ENCODE results near the gene MTMR1. TPM values are rescaled to one million over a fixed set of nuclear protein-coding genes. Genes with fewer than 3 reads are reported as not detected.

The MTMR1 gene
- total RNA-seq, 1 experiment from 2014 or later, result 15.6 TPM

- Mint-ChIP-seq H3K27me3 (ENCODE audit: low read depth) (no peaks in the 10 kb centered on the region), H3K36me3 (peaks cover 13% of the 10 kb centered on the region; the same call in 1 of the 2 replicates), H3K9me3 (no peaks in the 10 kb centered on the region), H3K4me3 (no peak overlapping the region), H3K4me1 (peaks cover 15% of the 10 kb centered on the region), H3K27ac (no peak overlapping the region)
- POLR2A ChIA-PET, result interaction anchor here (0.5 to 1.0 kb wide), 4 partner anchors 125 to 219 kb away, joined by 3 to 5 read pairs (median 4); partner anchors contain the start of gene HMGB3
- TF ChIP-seq CTCF (IDR thresholded peaks at IDR 0.05) (peak; percentile 82), CREB1 (CRISPR knock-in tag; IDR thresholded peaks at IDR 0.05) (no peak), IRF2 (CRISPR knock-in tag; IDR thresholded peaks at IDR 0.05; ENCODE audit: borderline replicate concordance, low read depth) (no peak), TEAD1 (CRISPR knock-in tag; IDR thresholded peaks at IDR 0.05) (no peak)
- ATAC-seq (peak; percentile 87), DNase-seq (ENCODE audit: low spot score) (peak; percentile 90)
- CTCF ChIA-PET, result interaction anchor here (0.5 to 2.5 kb wide), 53 partner anchors 9 to 942 kb away, joined by 3 to 90 read pairs (median 4); partner anchors contain the start of genes GPR50 and HMGB3
These were observed 79.2 kb downstream of the MTMR1 start for GRCh38 chrX:150772150-150772970.

DNA sequence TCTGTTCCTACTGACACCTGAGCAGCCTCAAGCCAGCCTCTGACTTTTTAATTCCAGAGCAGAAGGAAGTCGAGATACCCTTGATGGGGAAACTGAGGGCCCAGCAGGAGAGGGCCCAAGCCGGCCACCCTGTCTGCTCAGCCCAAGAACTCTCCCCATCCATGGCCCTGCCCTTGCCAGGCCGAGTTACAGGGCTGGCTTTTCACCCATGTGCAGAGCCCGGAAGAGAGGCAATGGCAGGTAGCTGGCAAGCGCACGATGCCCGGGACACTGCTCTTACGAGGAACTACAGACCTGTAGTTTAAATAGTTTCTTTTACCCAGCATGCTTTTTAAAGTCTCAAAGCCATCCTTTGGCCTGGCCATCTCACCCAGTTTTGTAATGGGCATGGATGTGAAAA lies 79.9 kb downstream of the MTMR1 start:
- H3K9me3 Mint-ChIP-seq, result no peaks in the 10 kb centered on the region
- H3K27ac Mint-ChIP-seq, result no peak overlapping the region
- H3K36me3 Mint-ChIP-seq, result peaks cover 13% of the 10 kb centered on the region; the same call in 1 of the 2 replicates
- TF ChIP-seq ATF1 (CRISPR knock-in tag; IDR thresholded peaks at IDR 0.05), result no peak
- no peak for TF ChIP-seq ZNF671 (CRISPR knock-in tag; IDR thresholded peaks at IDR 0.05)
- ChIA-PET CTCF (interaction anchor here (0.6 to 2.5 kb wide), 4 partner anchors 129 to 308 kb away, joined by 3 to 90 read pairs (median 5); partner anchors contain the start of gene HMGB3), POLR2A (no interaction called here)
- no peaks in the 10 kb centered on the region for H3K27me3 Mint-ChIP-seq (ENCODE audit: low read depth)
- DNase-seq (ENCODE audit: low spot score), result no peak
- peaks cover 22% of the 10 kb centered on the region for H3K4me1 Mint-ChIP-seq
- no peak overlapping the region for H3K4me3 Mint-ChIP-seq
- no peak for ATAC-seq

- CTCF ChIA-PET, result interaction anchor here (0.6 to 2.5 kb wide), 3 partner anchors 210 to 308 kb away, joined by 3 to 90 read pairs (median 3); partner anchors contain the start of gene HMGB3
These were observed 80.4 kb downstream of the MTMR1 start for GRCh38 chrX:150773634-150774033.

DNA sequence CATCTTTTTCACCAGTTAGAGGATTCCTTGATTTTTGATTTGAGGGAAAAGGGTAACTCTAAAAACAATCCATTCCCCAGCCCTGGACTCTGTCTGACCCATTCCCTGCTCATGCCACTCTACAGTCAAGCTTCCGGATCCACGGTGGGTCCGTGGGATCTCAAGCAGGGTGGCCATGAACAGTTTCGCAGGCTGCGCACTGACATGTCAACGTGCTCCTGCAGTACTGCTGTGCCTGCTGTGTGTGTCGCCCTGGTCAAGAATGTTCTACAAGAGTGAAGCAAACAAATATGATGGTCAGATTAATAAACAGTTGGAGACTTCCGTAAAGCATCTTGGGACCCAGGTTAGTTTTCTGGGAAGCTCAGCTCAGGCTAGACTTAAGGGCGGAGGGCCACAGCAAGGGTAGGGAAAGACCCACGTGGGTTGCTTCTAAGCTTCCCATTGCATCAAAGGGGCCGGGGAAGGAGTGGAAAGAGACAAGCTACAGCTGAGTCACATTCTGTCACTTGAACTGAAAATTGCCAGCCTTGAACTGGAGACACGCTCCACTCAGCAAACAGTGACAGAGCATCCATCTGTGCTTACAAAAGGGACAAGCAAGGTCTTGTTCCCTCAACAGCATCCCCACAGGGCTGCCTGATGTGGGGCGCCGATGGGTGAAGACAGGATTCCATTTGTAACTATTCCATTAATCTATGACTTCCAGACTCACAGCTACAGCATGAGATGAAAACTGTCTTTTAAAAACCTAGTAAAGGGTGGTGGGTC lies 81.8 kb downstream of the MTMR1 start:
- Mint-ChIP-seq H3K27me3 (ENCODE audit: low read depth) (no peaks in the 10 kb centered on the region), H3K36me3 (peaks cover 13% of the 10 kb centered on the region; the same call in 1 of the 2 replicates), H3K4me1 (peaks cover 35% of the 10 kb centered on the region), H3K27ac (no peak overlapping the region), H3K4me3 (no peak overlapping the region), H3K9me3 (no peaks in the 10 kb centered on the region)
- CTCF ChIA-PET, result interaction anchor here (2.2 kb wide), 1 partner anchor 8 kb away, joined by 5 read pairs; no protein-coding TSS in a partner anchor
- no peak for ATAC-seq
- POLR2A ChIA-PET, result interaction anchor here (0.6 kb wide), 1 partner anchor 303 kb away, joined by 4 read pairs; no protein-coding TSS in a partner anchor
- no peak for DNase-seq (ENCODE audit: low spot score)
- TF ChIP-seq ATF6 (CRISPR knock-in tag; IDR thresholded peaks at IDR 0.05), result no peak
- TF ChIP-seq CREB1 (CRISPR knock-in tag; IDR thresholded peaks at IDR 0.05), result no peak
- no peak for TF ChIP-seq GABPB1 (CRISPR knock-in tag; IDR thresholded peaks at IDR 0.05)
- TF ChIP-seq ZNF396 (CRISPR knock-in tag; IDR thresholded peaks at IDR 0.05; ENCODE audit: borderline replicate concordance), result no peak
- no peak for TF ChIP-seq ATF2 (CRISPR knock-in tag; IDR thresholded peaks at IDR 0.05; ENCODE audit: borderline replicate concordance, low read depth)
- TF ChIP-seq ZNF232 (CRISPR knock-in tag; IDR thresholded peaks at IDR 0.05), result no peak
- no peak for TF ChIP-seq GTF2I (CRISPR knock-in tag; conservative IDR thresholded peaks at IDR 0.05)

More at GRCh38 chrX:150773634-150774033, 80.4 kb downstream of the MTMR1 start:
- POLR2A ChIA-PET, result no interaction called here
- Mint-ChIP-seq H3K27ac (no peak overlapping the region), H3K36me3 (peaks cover 13% of the 10 kb centered on the region; the same call in 1 of the 2 replicates), H3K27me3 (ENCODE audit: low read depth) (no peaks in the 10 kb centered on the region), H3K4me3 (no peak overlapping the region), H3K9me3 (no peaks in the 10 kb centered on the region), H3K4me1 (peaks cover 26% of the 10 kb centered on the region)
- TF ChIP-seq RELA (CRISPR knock-in tag; IDR thresholded peaks at IDR 0.05; ENCODE audit: borderline replicate concordance), result no peak
- TF ChIP-seq ZNF138 (CRISPR knock-in tag; conservative IDR thresholded peaks at IDR 0.05), result no peak
- TF ChIP-seq GRHL2 (CRISPR knock-in tag; IDR thresholded peaks at IDR 0.05; ENCODE audit: insufficient replicate concordance, severe bottlenecking), result no peak
- TF ChIP-seq JAZF1 (CRISPR knock-in tag; IDR thresholded peaks at IDR 0.05), result no peak
- TF ChIP-seq TEAD4 (CRISPR knock-in tag; IDR thresholded peaks at IDR 0.05), result no peak
- TF ChIP-seq, protein P1, sequence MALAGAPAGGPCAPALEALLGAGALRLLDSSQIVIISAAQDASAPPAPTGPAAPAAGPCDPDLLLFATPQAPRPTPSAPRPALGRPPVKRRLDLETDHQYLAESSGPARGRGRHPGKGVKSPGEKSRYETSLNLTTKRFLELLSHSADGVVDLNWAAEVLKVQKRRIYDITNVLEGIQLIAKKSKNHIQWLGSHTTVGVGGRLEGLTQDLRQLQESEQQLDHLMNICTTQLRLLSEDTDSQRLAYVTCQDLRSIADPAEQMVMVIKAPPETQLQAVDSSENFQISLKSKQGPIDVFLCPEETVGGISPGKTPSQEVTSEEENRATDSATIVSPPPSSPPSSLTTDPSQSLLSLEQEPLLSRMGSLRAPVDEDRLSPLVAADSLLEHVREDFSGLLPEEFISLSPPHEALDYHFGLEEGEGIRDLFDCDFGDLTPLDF (CRISPR knock-in tag; IDR thresholded peaks at IDR 0.05), result no peak
- TF ChIP-seq CREB1 (CRISPR knock-in tag; IDR thresholded peaks at IDR 0.05), result no peak
- ATAC-seq (no peak), DNase-seq (ENCODE audit: low spot score) (no peak)

Measured in WTC11 (cell line).